Prostate gland (tissue), 2 donors: ENCODE results near the gene CLDN5. TPM values are rescaled to one million over a fixed set of nuclear protein-coding genes. Genes with fewer than 3 reads are reported as not detected.

Source experiments
- DNase-seq: peaks from one replicate; pipeline ENCODE4 v3.0.0-alpha.2; 2019; ENCODE audit warnings: low spot score
- H3K27ac ChIP-seq, 2 donors: fragments of 200-600 bp; sonication (generic); 2 replicates each; pipeline ENCODE4 v1.5.1; 2017 to 2019
- H3K27me3 ChIP-seq: fragments of 200-600 bp; sonication (generic); replicated peaks from 2 replicates; pipeline ENCODE4 v1.5.1; 2019; ENCODE audit not compliant: insufficient read depth
- H3K36me3 ChIP-seq, 2 donors: fragments of 200-600 bp; sonication (generic); 1 replicate in 1 of 2; 2 replicates in 1 of 2; pipeline versions ENCODE4 v1.5.1 to v1.8.1; 2017 to 2019
- H3K4me1 ChIP-seq: fragments of 200-600 bp; sonication (generic); replicated peaks from 2 replicates; pipeline ENCODE4 v1.5.1; 2019
- H3K4me3 ChIP-seq, 2 donors: fragments of 200-600 bp; sonication (generic); 2 replicates each; pipeline ENCODE4 v1.5.1; 2017 to 2019
- H3K9me3 ChIP-seq: fragments of 200-600 bp; sonication (generic); 2 replicates; pipeline ENCODE4 v1.5.1; 2017
- CTCF ChIP-seq, 4 experiments: fragments of 200-600 bp in 2 of 4; fragments of 450-650 bp in 2 of 4; sonication (generic) in 2 of 4; IDR thresholded peaks; 1 replicate in 3 of 4; 2 replicates in 1 of 4; pipeline ENCODE4 v1.5.1; 2016 to 2019; ENCODE audit warnings: antibody characterized with exemption in 4 of 4, mild to moderate bottlenecking in 2 of 4, moderate library complexity in 2 of 4
- POLR2A ChIP-seq: fragments of 450-650 bp; IDR thresholded peaks from one replicate; pipeline ENCODE4 v1.6.1; 2016; ENCODE audit warnings: antibody characterized with exemption, mild to moderate bottlenecking
- POLR2AphosphoS5 ChIP-seq: sonication (generic); formaldehyde crosslinking; IDR thresholded peaks from one replicate; pipeline ENCODE4 v1.6.1; 2017; ENCODE audit warnings: antibody characterized with exemption
- WGBS: methylation state at CpG from one replicate; pipeline ENCODE4 v1.1.5; 2018; 5-methylcytosine and 5-hydroxymethylcytosine counted together
- intact Hi-C: fragments of 100-400 bp; cut with DNase I; formaldehyde crosslinking; loops from one replicate; pipeline ENCODE4 v1.14.2; 2022
- total RNA-seq, 2 donors: library from RNA; depleted of rRNA; stranded (reverse); fragments of >200 nt; gene quantifications; one replicate each; pipeline ENCODE4 v1.1.0, GENCODE V29; 2016

CLDN5 gene
- total RNA-seq, 2 donors from 2014 or later: 31.9 to 46.9 TPM

DNA sequence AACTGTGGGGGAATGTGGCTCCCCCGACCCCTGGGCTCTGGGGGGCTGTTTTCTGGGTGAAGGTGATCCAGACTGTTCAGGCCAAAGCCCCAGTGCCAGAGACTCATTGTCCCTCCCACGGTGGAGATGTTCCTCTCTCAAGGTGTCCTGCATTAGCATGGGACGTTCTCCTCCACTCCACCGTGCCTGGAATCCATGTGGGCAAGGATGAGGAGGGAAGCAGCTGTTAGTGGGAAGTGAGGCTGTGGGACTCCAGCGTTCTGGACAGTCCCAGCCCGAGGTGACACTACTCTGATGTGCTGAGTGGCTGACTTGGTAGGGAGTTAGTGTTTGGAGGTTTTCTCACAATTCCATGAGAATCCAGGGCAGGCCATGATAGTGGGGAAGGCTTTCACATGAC is 31.4 kb upstream of the CLDN5 start:
- WGBS: 89% methylated on average over 6 of the region's 6 CpGs
- TF ChIP-seq POLR2AphosphoS5 (no peak), POLR2A (no peak), CTCF (IDR thresholded peaks at IDR 0.05) (no peak)
- H3K9me3 ChIP-seq: no peaks in the 10 kb centered on the region
- no peaks in the 10 kb centered on the region for H3K4me1 ChIP-seq
- H3K36me3 ChIP-seq: no peaks in the 10 kb centered on the region
- DNase-seq: no peak
- no peaks in the 10 kb centered on the region for H3K27me3 ChIP-seq
- intact Hi-C loops: no loop called here
- no peak overlapping the region for H3K4me3 ChIP-seq
- no peak overlapping the region for H3K27ac ChIP-seq

DNA sequence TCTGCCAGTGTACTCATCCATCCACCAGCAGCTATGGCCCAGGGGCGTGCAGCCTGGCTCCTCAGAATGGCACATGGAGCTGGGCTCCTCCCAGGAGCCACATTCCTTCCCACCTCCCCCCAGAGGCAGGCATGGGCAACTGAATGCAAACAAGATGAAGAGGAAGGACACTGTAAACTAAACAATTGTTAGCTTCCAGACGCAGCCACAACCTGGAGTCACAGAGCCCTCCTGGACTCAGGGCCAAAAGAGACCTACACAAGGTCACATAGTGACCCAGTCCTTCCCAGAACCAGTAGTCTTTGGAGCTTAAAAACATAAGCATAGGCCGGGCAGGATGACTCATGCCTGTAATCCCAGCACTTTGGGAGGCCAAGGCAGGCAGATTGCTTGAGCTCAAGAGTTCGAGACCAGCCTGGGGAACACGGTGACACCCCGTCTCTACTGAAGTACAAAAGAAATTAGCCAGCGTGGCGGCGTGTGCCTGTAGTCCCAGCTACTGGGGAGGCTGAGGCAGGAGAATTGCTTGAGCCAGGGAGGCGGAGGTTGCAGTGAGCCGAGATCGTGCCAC is 30.7 kb upstream of the CLDN5 start:
- TF ChIP-seq POLR2A (no peak), POLR2AphosphoS5 (no peak), CTCF (IDR thresholded peaks at IDR 0.05) (no peak)
- no peaks in the 10 kb centered on the region for H3K4me1 ChIP-seq

DNA sequence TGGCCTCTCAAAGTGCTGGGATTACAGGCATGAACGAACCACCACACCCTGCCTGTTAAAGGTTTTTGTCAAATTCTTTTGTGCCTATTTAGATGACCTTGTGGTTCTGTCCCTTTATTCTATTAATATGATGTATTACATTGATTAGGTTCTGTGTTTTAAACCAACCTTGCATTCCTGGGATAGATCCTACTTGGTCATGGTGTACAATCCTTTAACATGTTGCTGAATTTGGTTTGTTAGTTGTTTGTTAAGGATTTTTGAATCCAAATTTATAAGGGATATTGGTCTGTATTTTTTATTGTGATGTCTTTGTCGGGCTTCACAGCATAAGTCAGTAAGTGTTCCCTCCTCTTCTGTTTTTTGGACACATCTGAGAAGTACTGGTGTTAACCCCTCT is 29.0 kb upstream of the CLDN5 start:
- Histone ChIP-seq H3K4me1 (no peaks in the 10 kb centered on the region), H3K9me3 (no peaks in the 10 kb centered on the region), H3K27ac (no peak overlapping the region), H3K4me3 (no peak overlapping the region), H3K36me3 (no peaks in the 10 kb centered on the region), H3K27me3 (no peaks in the 10 kb centered on the region)
- TF ChIP-seq POLR2A (no peak), POLR2AphosphoS5 (no peak), CTCF (IDR thresholded peaks at IDR 0.05) (no peak)
- WGBS: 83% methylated on average over 2 of the region's 2 CpGs
- intact Hi-C loops: no loop called here
- DNase-seq: no peak

More for the DNA sequence above, 30.7 kb upstream of the CLDN5 start:
- Histone ChIP-seq H3K4me3 (no peak overlapping the region), H3K9me3 (no peaks in the 10 kb centered on the region), H3K27ac (no peak overlapping the region), H3K36me3 (no peaks in the 10 kb centered on the region), H3K27me3 (no peaks in the 10 kb centered on the region)
- no peak for DNase-seq
- 76% methylated on average over 12 of the region's 12 CpGs for WGBS
- intact Hi-C loops: no loop called here

DNA sequence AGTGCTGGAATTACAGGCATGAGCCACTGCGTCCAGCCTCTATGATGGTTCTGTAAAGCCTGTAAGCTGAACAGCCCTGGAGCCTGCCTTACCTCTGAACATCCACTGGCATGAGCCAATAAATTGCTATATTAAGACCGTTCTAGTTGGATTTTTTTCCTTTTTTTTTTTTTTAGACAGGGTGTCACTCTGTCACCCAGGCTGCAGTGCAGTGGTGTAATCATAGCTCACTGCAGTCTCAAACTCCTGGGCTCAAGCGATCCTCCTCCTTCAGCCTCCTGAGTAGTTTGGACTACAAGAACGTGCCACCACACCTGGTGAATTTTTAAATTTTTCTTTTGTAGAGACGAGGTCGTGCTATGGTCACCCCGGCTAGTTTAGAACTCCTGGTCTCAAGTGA is 26.2 kb upstream of the CLDN5 start:
- H3K27ac ChIP-seq: no peak overlapping the region
- TF ChIP-seq POLR2AphosphoS5 (no peak), POLR2A (no peak), CTCF (IDR thresholded peaks at IDR 0.05) (no peak)
- H3K27me3 ChIP-seq: no peaks in the 10 kb centered on the region
- H3K9me3 ChIP-seq: no peaks in the 10 kb centered on the region
- H3K36me3 ChIP-seq: no peaks in the 10 kb centered on the region
- intact Hi-C loops: no loop called here
- 83% methylated on average over 7 of the region's 7 CpGs for WGBS
- H3K4me1 ChIP-seq: no peaks in the 10 kb centered on the region
- no peak overlapping the region for H3K4me3 ChIP-seq
- DNase-seq: no peak

DNA sequence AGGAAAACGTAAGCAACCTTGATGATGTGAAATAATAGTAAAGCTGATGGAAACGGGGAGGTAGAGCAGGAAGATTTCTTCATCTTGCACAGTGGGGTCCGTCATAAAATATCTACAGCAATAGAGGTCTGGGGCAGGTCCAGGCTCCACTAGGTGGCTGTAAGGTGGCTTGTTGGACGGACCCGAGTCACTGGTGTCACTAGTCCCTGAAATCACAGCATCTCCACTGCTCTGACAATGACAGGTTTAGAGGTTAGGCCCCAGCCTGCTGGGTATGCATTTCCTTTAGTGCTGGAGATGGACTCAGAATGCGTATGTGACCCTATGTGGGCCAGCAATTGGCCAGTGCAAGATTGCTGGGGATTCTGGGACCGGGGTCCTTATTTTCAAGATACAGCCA is 25.2 kb upstream of the CLDN5 start:
- Histone ChIP-seq H3K27ac (no peak overlapping the region), H3K27me3 (no peaks in the 10 kb centered on the region), H3K36me3 (no peaks in the 10 kb centered on the region), H3K9me3 (no peaks in the 10 kb centered on the region), H3K4me1 (no peaks in the 10 kb centered on the region), H3K4me3 (no peak overlapping the region)
- WGBS: 74% methylated on average over 7 of the region's 7 CpGs
- DNase-seq: no peak
- intact Hi-C loops: no loop called here
- no peak for TF ChIP-seq POLR2A
- no peak for TF ChIP-seq CTCF (IDR thresholded peaks at IDR 0.05)
- no peak for TF ChIP-seq POLR2AphosphoS5
